HuH-7 (cell line): Measurements from ENCODE around the gene EIPR1.
"Not testable (repeated sequence)": the region's sequence is repeated elsewhere in the genome, so short reads cannot be mapped to it uniquely, and the experiment has no call there.

Experiments
- DNase-seq: peaks from one replicate; pipeline ENCODE4 v3.0.0; 2011; ENCODE audit warnings: low spot score

EIPR1 gene

GRCh38 chr2:3357926-3358325 is 19.7 kb downstream of the EIPR1 start:
- DNase-seq = no peak

GRCh38 chr2:3357446-3357845 is 20.2 kb downstream of the EIPR1 start:
- DNase-seq = not testable (repeated sequence)

- no peak for DNase-seq
Measured at GRCh38 chr2:3356799-3357198, 20.8 kb downstream of the EIPR1 start.

- DNase-seq = no peak
Measured at GRCh38 chr2:3355951-3356569, 21.6 kb downstream of the EIPR1 start.

- no peak for DNase-seq
Measured at GRCh38 chr2:3354986-3355385, 22.6 kb downstream of the EIPR1 start.

- no peak for DNase-seq
Measured at GRCh38 chr2:3349211-3349693, 28.4 kb downstream of the EIPR1 start.

- no peak for DNase-seq
Measured at GRCh38 chr2:3348767-3349166, 28.9 kb downstream of the EIPR1 start.

GRCh38 chr2:3345621-3346020 is 32.0 kb downstream of the EIPR1 start:
- DNase-seq = no peak

- DNase-seq = no peak
Measured at GRCh38 chr2:3344897-3345296, 32.7 kb downstream of the EIPR1 start.

GRCh38 chr2:3343012-3343411 is 34.6 kb downstream of the EIPR1 start:
- DNase-seq = no peak

- no peak for DNase-seq
Measured at GRCh38 chr2:3342324-3342723, 35.3 kb downstream of the EIPR1 start.

GRCh38 chr2:3341336-3341735 is 36.3 kb downstream of the EIPR1 start:
- DNase-seq = no peak

- DNase-seq = no peak
Measured at GRCh38 chr2:3340144-3340543, 37.5 kb downstream of the EIPR1 start.

- DNase-seq = no peak
Measured at GRCh38 chr2:3338340-3338739, 39.3 kb downstream of the EIPR1 start.

- no peak for DNase-seq
Measured at GRCh38 chr2:3336844-3337243, 40.8 kb downstream of the EIPR1 start.

- no peak for DNase-seq
Measured at GRCh38 chr2:3334392-3335345, 42.9 kb downstream of the EIPR1 start.

- DNase-seq = no peak
Measured at GRCh38 chr2:3332133-3332532, 45.5 kb downstream of the EIPR1 start.

GRCh38 chr2:3329491-3329890 is 48.1 kb downstream of the EIPR1 start:
- no peak for DNase-seq

GRCh38 chr2:3326871-3327270 is 50.7 kb downstream of the EIPR1 start:
- DNase-seq = no peak

GRCh38 chr2:3326182-3326537 is 51.5 kb downstream of the EIPR1 start:
- no peak for DNase-seq

- no peak for DNase-seq
Measured at GRCh38 chr2:3325458-3326181, 52.0 kb downstream of the EIPR1 start.

GRCh38 chr2:3324404-3325281 is 53.0 kb downstream of the EIPR1 start:
- DNase-seq = peak; percentile 85
